ENCODE results near the gene B4GALT6.

Gene B4GALT6

DNA sequence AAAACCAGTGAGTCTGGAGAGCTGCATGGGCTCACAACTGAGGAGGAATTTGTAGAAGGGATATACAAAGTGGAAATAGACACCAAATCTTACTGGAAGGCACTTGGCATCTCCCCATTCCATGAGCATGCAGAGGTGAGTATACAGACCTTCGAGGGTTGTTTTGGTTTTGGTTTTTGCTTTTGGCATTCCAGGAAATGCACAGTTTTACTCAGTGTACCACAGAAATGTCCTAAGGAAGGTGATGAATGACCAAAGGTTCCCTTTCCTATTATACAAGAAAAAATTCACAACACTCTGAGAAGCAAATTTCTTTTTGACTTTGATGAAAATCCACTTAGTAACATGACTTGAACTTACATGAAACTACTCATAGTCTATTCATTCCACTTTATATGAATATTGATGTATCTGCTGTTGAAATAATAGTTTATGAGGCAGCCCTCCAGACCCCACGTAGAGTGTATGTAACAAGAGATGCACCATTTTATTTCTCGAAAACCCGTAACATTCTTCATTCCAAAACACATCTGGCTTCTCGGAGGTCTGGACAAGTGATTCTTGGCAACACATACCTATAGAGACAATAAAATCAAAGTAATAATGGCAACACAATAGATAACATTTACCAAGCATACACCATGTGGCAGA is 89.1 kb downstream of the B4GALT6 start:
- DNase-seq (ENCODE audit: low spot score), result no peak

DNA sequence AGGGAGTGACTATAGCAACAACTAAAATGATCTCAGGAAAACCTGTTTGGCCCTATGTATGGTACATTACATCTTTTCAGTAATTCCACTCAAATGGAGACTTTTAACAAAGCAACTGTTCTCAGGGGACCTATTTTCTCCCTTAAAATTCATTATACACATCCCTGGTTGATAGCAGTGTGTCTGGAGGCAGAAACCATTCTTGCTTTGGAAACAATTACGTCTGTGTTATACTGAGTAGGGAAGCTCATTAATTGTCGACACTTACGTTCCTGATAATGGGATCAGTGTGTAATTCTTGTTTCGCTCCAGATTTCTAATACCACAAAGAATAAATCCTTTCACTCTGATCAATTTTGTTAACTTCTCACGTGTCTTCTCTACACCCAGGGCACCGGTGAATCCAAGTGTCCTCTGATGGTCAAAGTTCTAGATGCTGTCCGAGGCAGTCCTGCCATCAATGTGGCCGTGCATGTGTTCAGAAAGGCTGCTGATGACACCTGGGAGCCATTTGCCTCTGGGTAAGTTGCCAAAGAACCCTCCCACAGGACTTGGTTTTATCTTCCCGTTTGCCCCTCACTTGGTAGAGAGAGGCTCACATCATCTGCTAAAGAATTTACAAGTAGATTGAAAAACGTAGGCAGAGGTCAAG is 91.7 kb downstream of the B4GALT6 start:
- DNase-seq (ENCODE audit: low spot score), result no peak

DNA sequence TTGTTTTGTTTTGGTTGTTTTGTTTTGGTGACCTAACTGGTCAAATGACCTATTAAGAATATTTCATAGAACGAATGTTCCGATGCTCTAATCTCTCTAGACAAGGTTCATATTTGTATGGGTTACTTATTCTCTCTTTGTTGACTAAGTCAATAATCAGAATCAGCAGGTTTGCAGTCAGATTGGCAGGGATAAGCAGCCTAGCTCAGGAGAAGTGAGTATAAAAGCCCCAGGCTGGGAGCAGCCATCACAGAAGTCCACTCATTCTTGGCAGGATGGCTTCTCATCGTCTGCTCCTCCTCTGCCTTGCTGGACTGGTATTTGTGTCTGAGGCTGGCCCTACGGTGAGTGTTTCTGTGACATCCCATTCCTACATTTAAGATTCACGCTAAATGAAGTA is 92.8 kb downstream of the B4GALT6 start, which contains the start of gene TTR:
TSS of gene TTR (plus strand) at position 250 of the 400 bp plus-strand sequence. CDS start at position 276, 26 bp downstream.
- no peak for DNase-seq (ENCODE audit: low spot score)

DNA sequence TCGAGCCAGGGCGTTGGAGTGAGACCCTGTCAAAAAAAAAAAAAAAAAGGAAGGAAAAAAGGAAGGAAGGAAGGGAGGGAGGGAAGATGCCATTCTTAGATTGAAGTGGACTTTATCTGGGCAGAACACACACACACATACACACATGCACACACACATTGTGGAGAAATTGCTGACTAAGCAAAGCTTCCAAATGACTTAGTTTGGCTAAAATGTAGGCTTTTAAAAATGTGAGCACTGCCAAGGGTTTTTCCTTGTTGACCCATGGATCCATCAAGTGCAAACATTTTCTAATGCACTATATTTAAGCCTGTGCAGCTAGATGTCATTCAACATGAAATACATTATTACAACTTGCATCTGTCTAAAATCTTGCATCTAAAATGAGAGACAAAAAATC is 93.3 kb downstream of the B4GALT6 start:
- DNase-seq (ENCODE audit: low spot score), result no peak

DNA sequence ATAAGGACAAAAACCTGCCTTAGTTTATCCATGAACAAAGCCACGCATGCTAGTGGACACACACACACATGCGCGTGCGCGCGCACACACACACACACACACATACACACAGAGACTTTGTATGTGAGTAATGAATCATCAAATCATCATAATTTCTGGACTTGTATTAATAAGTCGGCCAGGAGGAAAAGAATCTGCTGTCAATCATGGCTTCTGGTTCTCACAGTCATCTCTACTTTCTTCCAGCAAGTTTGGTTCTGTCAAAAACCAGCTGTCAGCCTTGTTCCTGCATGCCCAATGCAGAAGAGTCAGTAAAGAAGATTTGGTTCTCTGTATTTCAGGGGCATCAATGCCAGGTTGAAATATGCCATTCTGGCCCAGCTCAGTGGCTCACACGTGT is 93.8 kb downstream of the B4GALT6 start:
- DNase-seq (ENCODE audit: low spot score), result no peak

DNA sequence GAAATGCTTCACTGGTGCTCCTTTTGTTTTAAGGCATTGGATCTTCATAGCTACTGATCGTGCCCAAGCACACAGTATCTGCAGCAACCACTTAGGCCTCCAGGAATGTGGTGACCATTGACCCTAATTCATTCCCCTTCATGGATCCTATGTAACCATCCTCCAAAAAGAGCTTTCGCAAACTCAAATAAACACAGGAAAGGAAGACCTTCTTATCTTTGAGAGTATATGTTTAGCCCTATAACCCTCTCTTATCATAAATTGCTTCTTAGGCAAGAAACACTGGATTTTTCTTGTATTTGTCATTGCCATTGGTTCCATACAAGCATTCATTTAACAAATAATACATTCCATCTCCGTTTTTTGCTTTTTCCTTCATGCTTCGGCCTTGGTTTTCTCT is 96.9 kb downstream of the B4GALT6 start:
- no peak for DNase-seq (ENCODE audit: low spot score)

DNA sequence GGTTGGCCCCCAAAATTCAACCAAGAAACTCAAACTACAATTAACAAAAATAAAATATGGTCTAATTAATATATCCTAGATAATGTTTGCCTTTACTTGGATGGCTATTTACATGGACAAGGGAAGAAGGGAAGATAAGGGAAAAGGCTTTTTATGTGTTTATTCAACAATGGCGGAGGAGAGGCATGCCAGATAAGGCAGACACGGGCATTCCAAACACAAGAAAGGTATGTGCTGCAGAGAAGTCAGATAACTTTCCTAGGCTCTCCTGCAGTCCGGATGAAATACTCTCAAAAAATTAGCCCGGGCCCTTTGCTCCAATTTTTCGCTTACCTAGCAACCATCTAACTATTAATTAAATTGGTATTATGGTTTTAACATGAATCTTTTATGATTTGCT is 97.8 kb downstream of the B4GALT6 start:
- DNase-seq (ENCODE audit: low spot score), result no peak

DNA sequence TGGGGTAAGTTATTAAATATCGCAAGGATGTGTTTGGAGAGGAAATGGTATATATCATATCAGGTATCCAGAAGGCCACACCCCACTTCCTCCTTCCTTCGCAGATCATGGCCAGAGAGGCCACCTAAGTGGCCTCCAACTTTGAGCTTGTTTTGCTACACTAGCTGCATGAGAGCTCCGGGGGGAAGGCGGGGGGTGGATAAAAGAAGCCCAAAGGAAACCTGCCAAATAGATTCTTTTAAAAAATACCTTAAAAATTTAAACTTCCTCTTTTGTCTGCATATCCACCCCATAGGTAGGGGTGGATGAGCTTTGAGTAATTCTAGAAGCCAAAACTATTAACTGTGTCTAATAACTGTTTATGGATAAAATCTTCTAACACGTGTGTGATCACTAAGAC is 98.4 kb downstream of the B4GALT6 start:
- no peak for DNase-seq (ENCODE audit: low spot score)

DNA sequence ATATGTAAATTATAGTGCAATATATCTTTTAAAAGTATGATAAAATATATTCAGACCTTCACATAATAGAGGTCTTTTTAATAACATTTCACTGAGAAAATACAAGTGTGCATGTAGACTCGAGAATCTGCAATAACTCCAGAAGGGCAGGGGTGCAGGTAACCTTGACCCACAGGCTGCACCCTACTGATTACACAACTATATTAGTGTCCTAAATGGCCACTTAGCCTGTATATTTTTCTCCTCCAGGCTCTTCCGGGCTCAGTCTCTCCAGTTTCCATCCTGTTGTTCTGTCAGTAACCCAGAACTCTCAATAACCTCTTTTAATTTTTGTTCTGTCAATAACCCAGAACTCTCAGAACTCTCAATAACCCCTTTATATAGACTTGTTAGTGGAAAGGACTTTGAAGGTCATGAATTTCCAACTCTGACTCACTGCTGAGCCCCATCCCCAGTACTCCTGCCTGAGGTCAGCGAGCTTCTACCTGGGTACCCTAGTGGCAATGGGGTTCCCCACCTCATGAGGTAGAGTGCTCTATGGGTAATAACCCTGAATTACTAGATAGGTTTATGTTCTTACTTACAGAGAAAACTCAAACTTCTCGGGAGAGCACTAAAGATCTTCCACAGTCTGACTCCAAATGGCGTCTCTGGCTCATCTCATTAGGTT is 101.1 kb downstream of the B4GALT6 start:
- no peak for DNase-seq (ENCODE audit: low spot score)

DNA sequence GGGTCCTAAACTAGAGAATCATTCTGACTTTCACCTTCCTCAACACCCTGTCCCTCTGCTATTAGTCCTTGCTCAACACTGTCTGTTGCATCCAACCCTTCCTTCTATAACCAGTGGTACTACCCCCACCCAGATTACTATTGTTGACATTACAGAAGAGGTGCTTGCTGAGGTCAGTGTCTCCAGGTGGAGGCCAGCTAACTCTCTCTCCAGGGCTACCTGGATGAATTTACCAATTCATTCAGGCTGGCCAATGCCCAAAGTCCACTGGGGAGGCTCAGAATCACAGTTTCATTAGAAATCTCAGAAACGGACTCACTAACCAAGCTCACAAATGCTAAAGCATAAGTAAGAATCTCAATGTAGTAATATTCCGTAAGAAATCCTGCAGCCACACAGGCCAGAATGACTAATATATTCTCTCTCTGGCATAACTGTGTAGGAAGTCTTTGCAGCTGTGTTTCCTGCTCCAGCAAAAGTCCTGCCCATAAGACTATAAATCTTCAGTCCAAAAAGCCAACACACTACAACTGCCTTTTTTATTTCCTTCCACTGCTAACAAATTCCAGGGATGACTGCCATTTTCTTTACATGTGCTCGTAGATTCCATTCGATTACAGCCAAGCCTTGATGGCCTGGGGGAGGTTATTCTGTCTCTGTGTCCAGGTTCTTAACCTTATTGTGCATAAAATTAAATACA is 102.7 kb downstream of the B4GALT6 start:
- DNase-seq (ENCODE audit: low spot score), result no peak

DNA sequence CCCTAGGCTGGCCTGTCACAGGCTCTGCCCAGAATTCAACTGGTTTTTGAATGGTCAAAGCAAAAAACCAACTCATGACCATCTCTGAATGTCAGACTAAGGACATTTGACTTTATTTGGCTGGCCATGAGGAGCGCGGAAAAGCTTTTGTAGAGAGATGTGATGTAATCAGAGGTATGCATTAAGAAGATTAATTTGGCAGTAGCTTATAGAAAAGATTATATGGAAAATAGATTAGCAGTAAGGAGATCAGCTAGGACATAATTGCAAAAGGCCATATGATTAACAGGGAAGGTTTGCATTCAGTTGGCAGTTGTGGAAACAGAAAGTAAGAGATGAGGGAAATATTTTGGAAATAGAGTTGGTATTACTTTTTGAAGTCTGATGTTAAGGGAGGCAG is 105.0 kb downstream of the B4GALT6 start:
- no peak for DNase-seq (ENCODE audit: low spot score)

DNA sequence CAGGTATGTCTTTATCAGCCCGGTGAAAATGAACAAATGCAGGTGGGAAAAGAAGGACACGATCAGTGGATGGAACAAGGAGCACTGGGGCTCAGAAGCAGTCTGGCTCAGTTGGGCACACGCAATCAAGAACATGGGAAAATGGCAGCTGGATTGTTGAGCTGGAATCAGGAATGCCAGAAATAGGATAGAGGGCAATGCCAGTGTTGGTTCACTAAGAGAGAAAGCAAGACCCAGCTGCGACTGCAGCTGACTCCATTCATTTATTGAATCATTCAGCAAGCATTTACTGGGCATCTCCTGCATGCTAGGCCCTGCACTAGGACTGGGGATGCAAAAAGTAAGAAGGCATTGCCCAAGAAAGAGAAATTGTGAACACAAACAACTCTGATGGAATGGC is 106.3 kb downstream of the B4GALT6 start:
- no peak for DNase-seq (ENCODE audit: low spot score)

DNA sequence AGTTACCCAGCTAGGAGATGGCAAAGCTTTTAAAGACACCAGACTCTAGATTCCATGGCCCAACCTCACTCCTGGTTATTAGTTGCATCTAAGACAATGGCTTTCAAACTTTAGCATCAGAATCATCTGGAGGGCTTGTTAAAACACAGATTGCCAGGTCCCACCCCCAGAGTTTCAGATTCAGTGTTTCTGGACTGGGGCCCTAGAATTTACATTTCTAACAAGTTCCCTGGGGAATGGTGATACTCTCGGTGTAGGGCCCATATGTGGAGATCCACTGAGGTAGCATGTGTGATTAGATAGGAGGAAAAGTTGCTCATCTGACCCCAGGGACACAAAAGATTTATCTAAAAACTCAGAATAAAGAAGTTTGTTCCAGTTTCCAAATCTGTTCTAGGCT is 107.2 kb downstream of the B4GALT6 start:
- no peak for DNase-seq (ENCODE audit: low spot score)

DNA sequence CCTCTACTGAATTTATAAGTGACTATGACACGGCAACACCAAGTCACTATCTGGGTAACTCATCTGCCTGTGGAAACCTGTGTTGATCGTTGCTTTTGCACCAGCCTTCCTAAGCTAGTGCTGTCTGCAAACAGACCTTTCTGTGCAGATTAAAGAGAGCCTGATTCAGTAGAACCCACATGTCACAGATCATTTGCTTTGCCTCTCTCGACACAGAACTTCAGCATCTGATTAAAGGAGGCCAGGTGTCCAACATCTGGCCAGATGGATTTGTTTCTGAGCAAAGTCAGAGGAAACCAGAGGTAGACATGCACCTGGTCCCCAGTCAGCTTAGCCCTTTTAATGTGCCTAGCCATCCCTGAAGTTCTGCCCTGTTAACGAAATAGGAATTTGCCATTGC is 107.7 kb downstream of the B4GALT6 start:
- DNase-seq (ENCODE audit: low spot score), result no peak

DNA sequence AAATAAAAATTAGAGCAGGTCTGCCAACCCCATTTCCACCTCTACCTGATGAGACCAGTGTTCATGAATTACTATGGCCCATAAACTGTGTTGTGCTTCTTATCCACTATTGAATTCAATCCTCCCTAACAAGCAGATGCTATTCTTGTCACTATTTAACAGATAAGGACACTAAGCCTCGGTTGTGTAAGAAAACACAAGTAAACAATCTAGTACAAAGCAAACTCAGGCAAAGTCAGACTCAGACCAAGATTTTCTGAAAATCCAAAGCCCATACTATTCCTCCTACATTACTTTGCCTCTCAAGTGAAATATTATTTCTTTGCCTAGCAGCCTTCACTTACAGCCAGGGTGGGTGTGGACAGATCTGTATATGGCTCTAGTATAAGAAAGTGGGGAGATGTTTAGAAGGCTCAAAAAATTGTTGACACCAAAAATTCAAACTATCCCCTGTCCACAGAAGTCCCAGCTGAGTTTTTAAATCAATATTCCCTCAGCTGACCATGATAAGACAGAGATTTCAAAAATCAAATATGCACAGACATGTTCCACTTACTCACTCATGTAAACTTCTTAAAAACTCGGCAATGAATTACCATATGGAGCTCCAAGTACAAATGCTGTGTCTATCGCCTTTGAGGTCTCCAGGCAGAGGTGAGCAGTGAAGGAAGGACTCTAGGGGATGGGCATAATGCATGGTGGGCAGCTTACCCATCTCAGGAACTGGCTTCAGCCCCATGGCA is 108.7 kb downstream of the B4GALT6 start:
- no peak for DNase-seq (ENCODE audit: low spot score)

DNA sequence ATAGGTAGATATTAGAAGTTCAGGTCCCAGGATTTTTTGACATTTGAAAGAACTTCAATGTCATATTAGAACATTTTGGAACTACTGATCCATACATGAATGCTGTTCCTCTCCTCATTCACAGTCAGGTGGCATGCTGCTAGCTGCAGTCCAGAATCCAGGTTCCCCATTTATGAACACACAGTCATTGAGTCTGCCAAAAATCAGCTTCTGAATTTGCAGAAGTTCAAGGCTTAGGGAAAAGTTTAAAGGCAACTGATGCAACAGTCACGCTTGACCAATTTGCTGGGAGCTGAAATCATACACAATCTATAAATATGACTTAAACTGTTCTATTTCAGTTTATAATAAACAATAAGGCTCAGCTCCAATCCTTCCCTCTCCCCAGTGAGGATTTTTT is 110.0 kb downstream of the B4GALT6 start:
- DNase-seq (ENCODE audit: low spot score), result no peak

All from Ammon's horn (tissue), 1 donor.